Measurements from ENCODE around the gene DOCK3. TPM values are rescaled to one million over a fixed set of nuclear protein-coding genes. Genes with fewer than 3 reads are reported as not detected.

DOCK3 gene
- total RNA-seq, 2 experiments from 2014 or later, result 0.93 to 1.1 TPM

DNA sequence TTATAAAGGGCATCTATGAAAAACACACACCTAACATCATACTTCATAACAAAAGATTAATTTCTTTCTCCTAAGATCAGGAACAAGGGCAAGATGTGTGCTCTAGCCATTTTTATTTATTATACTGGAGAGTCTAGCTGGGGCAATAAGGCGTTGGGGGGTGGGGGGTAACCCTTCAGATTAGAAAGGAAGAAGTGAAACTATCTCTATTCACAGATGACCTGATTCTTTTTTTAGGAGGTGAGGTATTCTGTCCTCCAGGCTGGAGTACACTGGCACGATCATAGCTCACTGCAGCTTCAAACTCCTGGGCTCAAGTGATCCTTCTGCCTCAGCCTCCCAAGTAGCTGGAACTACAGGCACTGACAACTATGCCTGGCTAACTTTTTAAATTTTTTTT lies 620.9 kb downstream of the DOCK3 start:
- H3K9me3 ChIP-seq (ENCODE audit: control insufficient read depth in 1 of 2, insufficient read depth in 1 of 2, low read length in 2 of 2), result peaks cover 3 to 9% of the 10 kb centered on the region in 2 experiments
- ChIA-PET POLR2A (no interaction called here), CTCF (no interaction called here)
- no peaks in the 10 kb centered on the region for H3K36me3 ChIP-seq (ENCODE audit: insufficient read depth, low read length)
- intact Hi-C loops (cut with DNase I, micrococcal nuclease), result no loop called here
- TF ChIP-seq, protein P1, sequence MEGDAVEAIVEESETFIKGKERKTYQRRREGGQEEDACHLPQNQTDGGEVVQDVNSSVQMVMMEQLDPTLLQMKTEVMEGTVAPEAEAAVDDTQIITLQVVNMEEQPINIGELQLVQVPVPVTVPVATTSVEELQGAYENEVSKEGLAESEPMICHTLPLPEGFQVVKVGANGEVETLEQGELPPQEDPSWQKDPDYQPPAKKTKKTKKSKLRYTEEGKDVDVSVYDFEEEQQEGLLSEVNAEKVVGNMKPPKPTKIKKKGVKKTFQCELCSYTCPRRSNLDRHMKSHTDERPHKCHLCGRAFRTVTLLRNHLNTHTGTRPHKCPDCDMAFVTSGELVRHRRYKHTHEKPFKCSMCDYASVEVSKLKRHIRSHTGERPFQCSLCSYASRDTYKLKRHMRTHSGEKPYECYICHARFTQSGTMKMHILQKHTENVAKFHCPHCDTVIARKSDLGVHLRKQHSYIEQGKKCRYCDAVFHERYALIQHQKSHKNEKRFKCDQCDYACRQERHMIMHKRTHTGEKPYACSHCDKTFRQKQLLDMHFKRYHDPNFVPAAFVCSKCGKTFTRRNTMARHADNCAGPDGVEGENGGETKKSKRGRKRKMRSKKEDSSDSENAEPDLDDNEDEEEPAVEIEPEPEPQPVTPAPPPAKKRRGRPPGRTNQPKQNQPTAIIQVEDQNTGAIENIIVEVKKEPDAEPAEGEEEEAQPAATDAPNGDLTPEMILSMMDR (IDR thresholded peaks at IDR 0.05), result no peak
- no peak overlapping the region for H3K4me3 ChIP-seq (ENCODE audit: low read length)
- DNase-seq, result no peak
- H3K9me3 Mint-ChIP-seq, result peaks cover 13% of the 10 kb centered on the region
- H3K27me3 ChIP-seq (ENCODE audit: control insufficient read depth in 1 of 2, insufficient read depth in 2 of 2, low read length in 2 of 2), result no peaks in the 10 kb centered on the region
- H3K27me3 Mint-ChIP-seq, result no peaks in the 10 kb centered on the region
- H3K4me1 Mint-ChIP-seq (ENCODE audit: low read depth), result no peaks in the 10 kb centered on the region
- H3K4me1 ChIP-seq (ENCODE audit: insufficient read depth, low read length), result no peaks in the 10 kb centered on the region
- no peak for ATAC-seq (ENCODE audit: poor library complexity)
- H3K27ac Mint-ChIP-seq, result no peak overlapping the region
- no peaks in the 10 kb centered on the region for H3K36me3 Mint-ChIP-seq (ENCODE audit: low read depth)
- H3K4me3 Mint-ChIP-seq, result no peak overlapping the region
- H3K27ac ChIP-seq (ENCODE audit: low read depth in 1 of 2, low read length in 2 of 2), result no peak overlapping the region

DNA sequence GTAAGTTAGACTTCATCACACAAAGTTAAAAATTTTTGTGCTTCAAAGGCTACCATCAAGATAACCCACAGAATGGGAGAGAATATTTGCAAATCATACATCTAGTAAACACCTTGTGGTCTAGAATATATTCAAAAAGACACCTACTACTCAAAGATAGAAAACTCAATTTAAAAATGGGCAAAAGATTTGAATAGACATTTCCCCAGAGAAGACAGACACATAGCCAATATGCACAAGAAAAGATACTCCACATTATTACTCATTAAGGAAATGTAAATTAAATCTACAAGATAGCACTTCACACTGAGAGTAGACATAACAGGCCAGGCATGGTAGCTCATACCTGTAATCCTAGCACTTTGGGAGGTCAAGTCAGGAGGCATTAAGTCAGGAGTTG lies 622.6 kb downstream of the DOCK3 start:
- ATAC-seq (ENCODE audit: poor library complexity) (no peak), DNase-seq (no peak)
- H3K27me3 ChIP-seq (ENCODE audit: control insufficient read depth in 1 of 2, insufficient read depth in 2 of 2, low read length in 2 of 2), result no peaks in the 10 kb centered on the region
- Mint-ChIP-seq H3K36me3 (ENCODE audit: low read depth) (no peaks in the 10 kb centered on the region), H3K27me3 (no peaks in the 10 kb centered on the region), H3K4me3 (no peak overlapping the region), H3K4me1 (ENCODE audit: low read depth) (no peaks in the 10 kb centered on the region), H3K27ac (no peak overlapping the region), H3K9me3 (peaks cover 4% of the 10 kb centered on the region)
- intact Hi-C loops (cut with DNase I, micrococcal nuclease), result no loop called here
- CTCF ChIA-PET, result no interaction called here
- no peaks in the 10 kb centered on the region for H3K4me1 ChIP-seq (ENCODE audit: insufficient read depth, low read length)
- TF ChIP-seq, protein P1 (IDR thresholded peaks at IDR 0.05), result no peak
- no peaks in the 10 kb centered on the region for H3K9me3 ChIP-seq (ENCODE audit: control insufficient read depth in 1 of 2, insufficient read depth in 1 of 2, low read length in 2 of 2)
- no peaks in the 10 kb centered on the region for H3K36me3 ChIP-seq (ENCODE audit: insufficient read depth, low read length)
- POLR2A ChIA-PET, result no interaction called here
- no peak overlapping the region for H3K27ac ChIP-seq (ENCODE audit: low read depth in 1 of 2, low read length in 2 of 2)
- H3K4me3 ChIP-seq (ENCODE audit: low read length), result no peak overlapping the region

DNA sequence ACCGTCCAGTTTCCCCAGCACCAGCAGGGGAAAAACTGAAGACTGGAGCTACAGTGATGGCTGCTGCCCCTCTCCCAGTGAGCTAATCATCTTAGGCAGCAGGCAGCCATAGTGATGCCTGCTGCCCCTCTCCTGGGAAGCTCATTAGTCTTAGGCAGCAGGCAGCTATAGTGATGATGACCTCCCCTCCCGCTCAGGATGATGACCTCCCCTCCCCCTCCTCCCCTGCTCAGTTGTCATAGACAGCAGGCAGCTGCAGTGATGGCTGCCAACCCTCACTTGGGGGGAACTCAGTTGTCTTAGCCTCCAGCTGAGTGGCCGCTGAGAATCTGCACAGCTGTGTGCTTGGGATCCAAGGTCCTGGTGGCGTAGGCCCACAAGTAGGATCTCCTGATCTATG lies 629.5 kb downstream of the DOCK3 start:
- Histone ChIP-seq H3K27me3 (ENCODE audit: control insufficient read depth in 1 of 2, insufficient read depth in 2 of 2, low read length in 2 of 2) (no peaks in the 10 kb centered on the region), H3K27ac (ENCODE audit: low read depth in 1 of 2, low read length in 2 of 2) (no peak overlapping the region), H3K9me3 (ENCODE audit: control insufficient read depth in 1 of 2, insufficient read depth in 1 of 2, low read length in 2 of 2) (peaks cover 0 to 10% of the 10 kb centered on the region in 2 experiments), H3K4me1 (ENCODE audit: insufficient read depth, low read length) (no peaks in the 10 kb centered on the region), H3K4me3 (ENCODE audit: low read length) (no peak overlapping the region), H3K36me3 (ENCODE audit: insufficient read depth, low read length) (no peaks in the 10 kb centered on the region)
- POLR2A ChIA-PET, result no interaction called here
- intact Hi-C loops (cut with DNase I, micrococcal nuclease), result no loop called here
- Mint-ChIP-seq H3K4me1 (ENCODE audit: low read depth) (no peaks in the 10 kb centered on the region), H3K27ac (no peak overlapping the region), H3K4me3 (no peak overlapping the region), H3K36me3 (ENCODE audit: low read depth) (peaks cover 7% of the 10 kb centered on the region), H3K27me3 (peaks cover 5% of the 10 kb centered on the region), H3K9me3 (peaks cover 13% of the 10 kb centered on the region)
- no peak for ATAC-seq (ENCODE audit: poor library complexity)
- TF ChIP-seq, protein P1 (IDR thresholded peaks at IDR 0.05), result no peak
- CTCF ChIA-PET, result no interaction called here
- DNase-seq, result no peak
